HG02970 (cell line): ENCODE results near the gene KLHDC7B.

Experiments
- ATAC-seq: cut with Tn5 transposase; IDR thresholded peaks from one replicate; pipeline ENCODE4 v1.9.1; 2021; ENCODE audit warnings: mild to moderate bottlenecking, moderate library complexity, moderate number of reproducible peaks; ENCODE audit not compliant: unreplicated experiment, low FRiP score

KLHDC7B gene

DNA sequence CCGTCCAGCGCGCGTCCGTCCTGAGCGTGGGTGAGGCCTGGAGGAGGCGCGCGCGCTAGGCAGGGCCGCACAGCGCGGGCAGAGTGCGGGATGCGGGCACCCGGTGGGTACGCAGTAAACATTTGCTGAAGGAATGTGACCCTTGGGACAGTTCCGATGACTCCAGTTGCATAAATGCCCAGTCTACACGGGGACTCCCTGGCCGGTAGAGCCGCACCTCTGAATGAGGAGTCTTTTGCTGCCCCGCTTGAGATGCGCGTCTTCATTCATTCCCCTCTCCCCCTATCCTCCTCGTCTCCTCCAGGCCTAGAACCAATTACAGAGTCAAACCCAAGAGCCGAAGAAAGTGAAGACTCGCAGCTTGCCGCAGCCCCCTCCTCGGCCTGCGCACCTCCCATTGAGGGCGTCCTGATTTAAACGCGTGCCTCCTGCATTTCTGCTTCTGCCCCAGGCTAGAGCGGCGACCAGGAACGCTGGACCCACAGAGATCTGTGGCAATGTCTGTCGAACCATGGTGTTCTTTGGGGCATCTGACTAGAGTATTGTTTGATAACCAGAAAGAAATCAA lies 37.7 kb downstream of the KLHDC7B start:
- peak; percentile 29 for ATAC-seq

DNA sequence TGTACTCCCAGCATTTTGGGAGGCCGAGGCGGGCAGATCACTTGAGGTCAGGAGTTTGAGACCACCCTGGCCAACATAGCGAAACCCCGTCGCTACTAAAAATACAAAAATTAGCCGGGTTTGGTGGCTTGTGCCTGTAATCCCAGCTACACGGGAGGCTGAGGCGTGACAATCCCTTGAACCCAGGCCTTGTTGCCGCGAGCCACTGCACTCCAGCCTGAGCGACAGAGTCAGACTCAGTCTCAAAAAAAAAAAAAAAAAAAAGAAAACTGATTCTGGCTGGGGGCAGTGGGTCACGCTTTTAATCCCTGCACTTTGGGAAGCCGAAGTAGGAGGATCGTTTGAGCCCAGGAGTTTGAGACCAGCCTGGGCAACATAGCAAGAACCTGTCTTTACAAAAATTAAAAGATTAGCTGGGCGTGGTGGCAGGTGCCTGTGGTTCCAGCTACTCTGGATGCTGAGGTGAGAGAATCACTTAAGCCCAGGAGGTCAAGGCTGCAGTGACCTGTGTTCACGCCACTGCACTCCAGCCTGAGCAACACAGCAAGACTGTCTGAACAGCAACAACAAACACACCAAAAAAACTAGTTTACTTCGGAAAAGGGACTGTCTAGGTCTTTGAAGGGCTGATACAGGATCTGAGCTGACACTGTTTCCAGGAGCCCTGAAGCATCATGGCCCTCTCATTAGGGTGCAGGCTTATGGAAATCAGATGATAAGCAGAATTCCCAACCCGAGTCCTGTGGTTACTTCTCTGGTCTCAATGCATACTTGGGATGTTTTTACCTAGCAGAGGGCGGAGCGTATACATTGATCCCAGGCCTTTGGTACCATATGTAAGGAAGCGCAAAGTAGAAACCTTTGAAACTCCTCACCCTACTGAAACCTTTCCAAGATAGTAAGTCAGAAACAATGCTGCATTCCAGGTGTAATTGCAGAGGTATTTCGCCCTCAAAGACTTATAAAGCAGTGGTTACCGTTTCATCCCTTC lies 38.7 kb downstream of the KLHDC7B start:
- ATAC-seq = no peak

DNA sequence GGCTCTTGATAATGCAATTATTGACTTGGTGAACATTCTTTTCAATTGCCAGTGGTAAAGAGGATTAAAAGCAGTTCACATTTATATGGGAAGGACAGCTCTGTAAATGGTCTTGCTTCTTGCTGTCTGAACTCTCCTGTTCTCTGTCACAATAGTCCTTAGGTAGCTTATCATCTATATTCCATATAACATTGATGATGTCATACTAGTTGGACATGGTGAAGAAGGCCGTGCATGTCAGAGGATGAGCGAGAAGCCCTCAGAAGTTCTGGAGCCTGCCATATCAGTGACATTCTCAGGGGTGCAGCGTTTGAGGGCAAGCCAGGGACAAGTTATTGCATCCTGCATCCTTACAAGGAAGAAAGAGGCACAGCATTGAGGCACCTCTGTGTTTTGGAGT lies 39.5 kb downstream of the KLHDC7B start:
- ATAC-seq = no peak

DNA sequence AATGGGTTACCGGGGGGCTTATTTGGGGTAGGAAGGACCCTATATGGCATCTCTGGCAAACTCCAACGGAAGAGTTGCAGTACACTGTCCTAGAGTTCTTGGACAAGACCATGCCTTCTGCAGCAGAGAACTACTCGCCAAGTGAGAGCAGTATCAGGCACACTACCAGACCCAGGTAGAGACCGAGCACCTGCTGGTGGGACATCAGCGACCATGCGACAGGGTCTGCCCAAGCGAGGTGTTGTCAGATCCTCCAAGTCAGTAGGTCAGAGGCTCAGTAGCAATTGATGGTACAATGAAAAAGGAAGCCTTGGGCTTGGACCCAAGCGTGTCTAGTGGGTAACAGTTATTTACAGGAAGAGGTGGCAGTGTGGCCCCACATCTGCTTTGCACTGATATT lies 40.1 kb downstream of the KLHDC7B start:
- ATAC-seq = no peak

DNA sequence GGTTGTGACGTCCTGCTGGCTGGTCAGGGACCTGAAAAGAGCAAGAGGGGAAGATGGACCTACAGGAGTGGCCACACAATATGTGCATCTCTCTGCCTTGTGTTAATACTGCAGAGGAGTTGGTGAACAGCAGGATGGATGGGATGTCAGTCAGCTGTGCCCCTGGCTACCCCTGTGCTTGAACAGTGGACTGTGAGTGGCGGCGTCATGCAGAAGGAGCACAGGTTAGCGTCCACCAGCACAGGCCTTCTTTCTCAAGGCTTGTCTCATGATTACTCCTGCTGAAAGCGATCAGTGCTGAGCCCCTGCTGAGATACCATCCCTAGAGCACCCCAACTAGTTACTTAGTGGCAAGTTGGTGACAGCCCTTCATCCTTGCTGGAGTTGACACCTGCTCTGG lies 40.7 kb downstream of the KLHDC7B start:
- no peak for ATAC-seq

DNA sequence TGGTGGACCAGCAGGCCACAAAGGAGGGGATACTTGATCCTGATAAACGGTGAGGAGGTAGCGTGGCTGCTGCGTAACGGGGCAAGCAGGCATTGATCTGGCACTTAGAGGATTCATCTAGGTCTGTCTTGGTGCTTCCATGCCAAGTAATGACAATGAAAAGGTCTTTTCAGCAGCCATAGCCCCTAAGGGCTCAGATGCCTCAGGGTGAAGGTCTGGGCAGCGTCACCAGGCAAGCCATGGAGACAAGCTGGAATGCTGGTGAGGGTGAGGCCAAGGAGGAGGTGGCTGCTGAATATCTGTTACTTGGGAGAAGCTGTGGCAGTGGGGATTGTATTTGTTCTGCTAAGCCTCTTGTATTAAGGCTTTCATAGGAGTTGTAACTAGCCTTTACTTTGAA lies 41.7 kb downstream of the KLHDC7B start:
- ATAC-seq = no peak

DNA sequence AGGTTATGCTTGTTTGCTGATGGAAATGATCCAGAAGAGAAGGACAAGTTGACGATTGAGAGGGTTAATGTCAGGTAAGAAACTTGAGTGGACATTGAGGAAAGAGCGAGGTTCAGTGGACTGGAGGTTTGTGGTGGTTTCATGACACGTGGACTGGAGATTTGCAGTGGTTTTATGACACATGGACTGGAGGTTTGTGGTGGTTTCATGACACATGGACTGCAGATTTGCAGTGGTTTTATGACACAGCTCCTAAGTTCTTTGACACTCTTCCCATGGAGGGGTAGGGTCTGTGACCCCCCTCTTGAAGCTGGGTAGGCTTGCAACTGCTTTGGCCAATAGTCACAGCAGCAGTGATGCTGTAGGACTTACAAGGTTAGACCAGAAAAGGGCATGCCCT lies 49.5 kb downstream of the KLHDC7B start:
- ATAC-seq = no peak

DNA sequence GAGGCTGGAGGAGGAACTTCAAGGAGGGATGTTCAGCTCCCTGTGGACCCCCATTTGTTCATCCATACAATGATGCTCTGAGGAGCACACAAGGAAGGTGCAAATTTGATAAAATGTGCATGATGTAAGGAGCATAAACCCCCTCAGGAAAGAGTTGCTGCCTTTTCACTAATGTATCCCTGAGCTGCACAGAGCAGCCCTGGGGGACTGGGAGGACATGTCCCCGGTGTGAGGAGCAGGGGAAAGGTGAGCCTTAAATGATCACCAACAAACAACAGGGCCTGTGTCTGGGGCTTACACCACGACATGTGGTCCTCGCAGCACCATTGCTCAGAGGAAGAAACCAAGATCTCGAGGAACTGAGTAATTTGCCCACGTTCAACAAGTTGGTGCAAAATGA lies 51.4 kb downstream of the KLHDC7B start:
- no peak for ATAC-seq

DNA sequence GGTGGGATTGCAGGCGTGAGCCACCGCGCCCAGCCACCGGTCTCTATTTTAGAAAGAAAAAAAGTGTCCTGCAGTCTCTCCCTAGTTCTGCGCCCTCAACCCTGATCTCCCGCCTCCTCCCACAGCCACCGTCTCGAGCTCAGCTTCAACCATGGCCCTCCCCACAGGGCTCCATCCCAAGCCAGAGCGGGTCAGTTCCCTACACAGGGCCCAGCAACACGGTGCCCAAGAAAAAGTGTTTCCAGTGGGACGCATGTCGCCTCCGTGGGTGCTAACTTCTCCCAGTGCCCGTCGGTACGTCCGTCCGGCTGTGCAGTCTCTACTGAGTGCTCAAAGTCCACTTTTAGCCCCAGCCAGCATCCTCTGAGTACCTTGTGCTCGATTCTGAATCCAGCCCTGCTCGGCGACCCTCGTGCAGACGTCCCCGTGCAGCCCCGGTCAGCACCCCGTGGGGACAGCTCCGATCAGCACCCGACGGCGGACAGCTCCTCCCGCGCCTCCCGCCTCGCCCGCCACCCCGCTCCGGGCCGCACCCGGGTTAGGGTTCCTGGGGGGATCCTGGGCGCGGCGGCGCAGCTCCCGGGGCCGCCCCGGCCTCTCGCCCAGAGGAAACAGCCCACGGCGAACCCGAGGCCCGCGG lies 54.2 kb downstream of the KLHDC7B start:
- ATAC-seq = no peak

DNA sequence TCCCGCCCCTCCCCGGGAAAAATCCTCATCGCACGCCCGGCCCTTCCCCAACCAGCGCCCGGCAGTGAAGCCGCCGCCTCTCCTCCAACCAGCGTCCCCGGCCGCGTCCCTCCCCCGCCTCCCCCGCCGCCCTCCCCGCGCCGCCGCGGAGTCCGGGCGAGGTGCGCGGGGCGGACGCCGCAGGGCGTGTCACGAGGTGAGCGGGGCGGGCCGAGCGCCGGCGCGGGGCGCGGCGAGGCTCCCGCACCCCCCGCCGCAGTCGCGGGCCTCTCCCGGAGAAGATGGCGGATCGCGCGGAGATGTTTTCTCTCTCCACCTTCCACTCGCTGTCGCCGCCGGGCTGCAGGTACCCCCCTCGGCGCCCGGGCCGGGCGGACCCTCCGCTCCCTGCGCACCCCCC lies 54.8 kb downstream of the KLHDC7B start, which contains the start of gene MAPK8IP2:
TSS of gene MAPK8IP2 (plus strand) at position 256 of the 400 bp plus-strand sequence. CDS start at position 282, 26 bp downstream.
- no peak for ATAC-seq
